ENCODE data around the gene BCL10.
A peak's percentile ranks its signal among the peaks of the same experiment; 100 is the strongest.

Gene BCL10

DNA sequence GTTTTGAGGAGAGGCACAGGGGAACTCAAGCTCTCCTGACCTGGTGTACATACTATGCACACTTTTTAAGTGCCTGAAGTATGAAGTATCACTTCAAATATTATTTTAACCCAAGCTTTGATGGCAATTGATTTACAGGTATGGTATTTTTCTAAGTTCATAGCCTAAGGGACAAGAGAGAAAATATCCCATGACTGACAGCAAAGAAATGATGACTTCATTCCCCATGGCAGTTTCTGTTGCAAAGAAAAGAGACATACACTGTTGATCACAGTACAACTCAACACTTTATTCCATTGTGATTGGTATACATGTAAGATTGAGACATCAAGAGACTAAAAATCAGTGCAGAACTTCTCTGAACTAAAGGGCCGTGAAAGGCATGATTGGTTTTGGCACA, 41.8 kb upstream of the BCL10 start:
- Histone ChIP-seq H3K9me3 (ENCODE audit: control insufficient read depth, insufficient read depth, low read depth, low read length) (no peaks in the 10 kb centered on the region), H3K36me3 (ENCODE audit: control insufficient read depth in 2 of 2, insufficient read depth in 1 of 2, low read length in 2 of 2) (no peaks in the 10 kb centered on the region), H3K4me1 (ENCODE audit: control insufficient read depth, insufficient read depth, low read length) (peaks cover 7% of the 10 kb centered on the region; the same call in 1 of the 2 replicates), H3K27ac (ENCODE audit: extremely low read depth, low read depth, low read length) (no peak overlapping the region), H3K4me3 (ENCODE audit: low read depth, low read length) (no peak overlapping the region)
- ChIA-PET POLR2A (no interaction called here), CTCF (interaction anchor here (0.8 kb wide), 1 partner anchor 11 kb away, joined by 3 read pairs; no protein-coding TSS in a partner anchor)
- TF ChIP-seq ZNF146 (tag by site-specific recombination; IDR thresholded peaks at IDR 0.05) (no peak), SCRT2 (tag by site-specific recombination; IDR thresholded peaks at IDR 0.05) (peak; percentile 43)

- no peaks in the 10 kb centered on the region for H3K9me3 ChIP-seq (ENCODE audit: control insufficient read depth, insufficient read depth, low read depth, low read length)
- ChIA-PET CTCF (interaction anchor here (0.8 to 1.6 kb wide), 3 partner anchors 9 to 27 kb away, joined by 3 to 4 read pairs (median 3); no protein-coding TSS in a partner anchor), POLR2A (no interaction called here)
- no peak overlapping the region for H3K4me3 ChIP-seq (ENCODE audit: low read depth, low read length)
- TF ChIP-seq, protein P1, sequence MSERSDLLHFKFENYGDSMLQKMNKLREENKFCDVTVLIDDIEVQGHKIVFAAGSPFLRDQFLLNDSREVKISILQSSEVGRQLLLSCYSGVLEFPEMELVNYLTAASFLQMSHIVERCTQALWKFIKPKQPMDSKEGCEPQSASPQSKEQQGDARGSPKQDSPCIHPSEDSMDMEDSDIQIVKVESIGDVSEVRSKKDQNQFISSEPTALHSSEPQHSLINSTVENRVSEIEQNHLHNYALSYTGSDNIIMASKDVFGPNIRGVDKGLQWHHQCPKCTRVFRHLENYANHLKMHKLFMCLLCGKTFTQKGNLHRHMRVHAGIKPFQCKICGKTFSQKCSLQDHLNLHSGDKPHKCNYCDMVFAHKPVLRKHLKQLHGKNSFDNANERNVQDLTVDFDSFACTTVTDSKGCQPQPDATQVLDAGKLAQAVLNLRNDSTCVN (tag by site-specific recombination; optimal IDR thresholded peaks at IDR 0.05): no peak
- TF ChIP-seq ZNF2 (tag by site-specific recombination; IDR thresholded peaks at IDR 0.05) (no peak), ZNF362 (tag by site-specific recombination; IDR thresholded peaks at IDR 0.05) (no peak), HOXD13 (CRISPR knock-in tag; IDR thresholded peaks at IDR 0.05; ENCODE audit: borderline replicate concordance) (no peak), ZBTB8A (tag by site-specific recombination; IDR thresholded peaks at IDR 0.05) (no peak), KLF7 (tag by site-specific recombination; IDR thresholded peaks at IDR 0.05; ENCODE audit: borderline replicate concordance) (no peak), ZNF19 (tag by site-specific recombination; IDR thresholded peaks at IDR 0.05; ENCODE audit: low read depth) (no peak), ZNF677 (tag by site-specific recombination; IDR thresholded peaks at IDR 0.05) (no peak)
- TF ChIP-seq, protein P2, sequence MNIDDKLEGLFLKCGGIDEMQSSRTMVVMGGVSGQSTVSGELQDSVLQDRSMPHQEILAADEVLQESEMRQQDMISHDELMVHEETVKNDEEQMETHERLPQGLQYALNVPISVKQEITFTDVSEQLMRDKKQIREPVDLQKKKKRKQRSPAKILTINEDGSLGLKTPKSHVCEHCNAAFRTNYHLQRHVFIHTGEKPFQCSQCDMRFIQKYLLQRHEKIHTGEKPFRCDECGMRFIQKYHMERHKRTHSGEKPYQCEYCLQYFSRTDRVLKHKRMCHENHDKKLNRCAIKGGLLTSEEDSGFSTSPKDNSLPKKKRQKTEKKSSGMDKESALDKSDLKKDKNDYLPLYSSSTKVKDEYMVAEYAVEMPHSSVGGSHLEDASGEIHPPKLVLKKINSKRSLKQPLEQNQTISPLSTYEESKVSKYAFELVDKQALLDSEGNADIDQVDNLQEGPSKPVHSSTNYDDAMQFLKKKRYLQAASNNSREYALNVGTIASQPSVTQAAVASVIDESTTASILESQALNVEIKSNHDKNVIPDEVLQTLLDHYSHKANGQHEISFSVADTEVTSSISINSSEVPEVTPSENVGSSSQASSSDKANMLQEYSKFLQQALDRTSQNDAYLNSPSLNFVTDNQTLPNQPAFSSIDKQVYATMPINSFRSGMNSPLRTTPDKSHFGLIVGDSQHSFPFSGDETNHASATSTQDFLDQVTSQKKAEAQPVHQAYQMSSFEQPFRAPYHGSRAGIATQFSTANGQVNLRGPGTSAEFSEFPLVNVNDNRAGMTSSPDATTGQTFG (tag by site-specific recombination; IDR thresholded peaks at IDR 0.05; ENCODE audit: borderline replicate concordance): no peak
- H3K27ac ChIP-seq (ENCODE audit: extremely low read depth, low read depth, low read length): no peak overlapping the region
- peaks cover 7% of the 10 kb centered on the region; the same call in 1 of the 2 replicates for H3K4me1 ChIP-seq (ENCODE audit: control insufficient read depth, insufficient read depth, low read length)
- no peaks in the 10 kb centered on the region for H3K36me3 ChIP-seq (ENCODE audit: control insufficient read depth in 2 of 2, insufficient read depth in 1 of 2, low read length in 2 of 2)
Observed at GRCh38 chr1:85317560-85317959, 41.1 kb upstream of the BCL10 start.

GRCh38 chr1:85316321-85316720, 39.9 kb upstream of the BCL10 start:
- Histone ChIP-seq H3K27ac (ENCODE audit: extremely low read depth, low read depth, low read length) (no peak overlapping the region), H3K4me1 (ENCODE audit: control insufficient read depth, insufficient read depth, low read length) (peaks cover 7% of the 10 kb centered on the region; the same call in 1 of the 2 replicates), H3K4me3 (ENCODE audit: low read depth, low read length) (no peak overlapping the region), H3K9me3 (ENCODE audit: control insufficient read depth, insufficient read depth, low read depth, low read length) (no peaks in the 10 kb centered on the region), H3K36me3 (ENCODE audit: control insufficient read depth in 2 of 2, insufficient read depth in 1 of 2, low read length in 2 of 2) (no peaks in the 10 kb centered on the region)
- CTCF ChIA-PET: interaction anchor here (1.6 to 1.7 kb wide), 3 partner anchors 8 to 27 kb away, joined by 4 to 8 read pairs (median 7); no protein-coding TSS in a partner anchor
- POLR2A ChIA-PET: interaction anchor here (0.5 to 1.4 kb wide), 3 partner anchors 149 to 462 kb away, joined by 3 to 5 read pairs (median 3); partner anchors contain the start of gene DDAH1
- TF ChIP-seq ZNF354C (tag by site-specific recombination; IDR thresholded peaks at IDR 0.05; ENCODE audit: borderline replicate concordance, low read depth): no peak
- no peak for TF ChIP-seq ZBTB17 (tag by site-specific recombination; IDR thresholded peaks at IDR 0.05)
- no peak for TF ChIP-seq TCF7L2 (IDR thresholded peaks at IDR 0.05; ENCODE audit: borderline replicate concordance, low read depth, low read length)
- TF ChIP-seq ZNF169 (tag by site-specific recombination; IDR thresholded peaks at IDR 0.05): no peak
- TF ChIP-seq ZNF561 (tag by site-specific recombination; IDR thresholded peaks at IDR 0.05; ENCODE audit: borderline replicate concordance): no peak
- no peak for TF ChIP-seq ZNF112 (tag by site-specific recombination; IDR thresholded peaks at IDR 0.05)
- TF ChIP-seq, protein P3, sequence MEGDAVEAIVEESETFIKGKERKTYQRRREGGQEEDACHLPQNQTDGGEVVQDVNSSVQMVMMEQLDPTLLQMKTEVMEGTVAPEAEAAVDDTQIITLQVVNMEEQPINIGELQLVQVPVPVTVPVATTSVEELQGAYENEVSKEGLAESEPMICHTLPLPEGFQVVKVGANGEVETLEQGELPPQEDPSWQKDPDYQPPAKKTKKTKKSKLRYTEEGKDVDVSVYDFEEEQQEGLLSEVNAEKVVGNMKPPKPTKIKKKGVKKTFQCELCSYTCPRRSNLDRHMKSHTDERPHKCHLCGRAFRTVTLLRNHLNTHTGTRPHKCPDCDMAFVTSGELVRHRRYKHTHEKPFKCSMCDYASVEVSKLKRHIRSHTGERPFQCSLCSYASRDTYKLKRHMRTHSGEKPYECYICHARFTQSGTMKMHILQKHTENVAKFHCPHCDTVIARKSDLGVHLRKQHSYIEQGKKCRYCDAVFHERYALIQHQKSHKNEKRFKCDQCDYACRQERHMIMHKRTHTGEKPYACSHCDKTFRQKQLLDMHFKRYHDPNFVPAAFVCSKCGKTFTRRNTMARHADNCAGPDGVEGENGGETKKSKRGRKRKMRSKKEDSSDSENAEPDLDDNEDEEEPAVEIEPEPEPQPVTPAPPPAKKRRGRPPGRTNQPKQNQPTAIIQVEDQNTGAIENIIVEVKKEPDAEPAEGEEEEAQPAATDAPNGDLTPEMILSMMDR (tag by site-specific recombination; IDR thresholded peaks at IDR 0.05): no peak
- no peak for TF ChIP-seq ATF2 (tag by site-specific recombination; IDR thresholded peaks at IDR 0.05; ENCODE audit: low read depth)
- no peak for TF ChIP-seq ZNF146 (tag by site-specific recombination; IDR thresholded peaks at IDR 0.05)
